GM18520 (cell line): ENCODE measurements around the gene USP5.
A peak's percentile ranks its signal among the peaks of the same experiment; 100 is the strongest.
"Not testable (repeated sequence)": the region's sequence is repeated elsewhere in the genome, so short reads cannot be mapped to it uniquely, and the experiment has no call there.

ENCODE experiments used
- ATAC-seq: cut with Tn5 transposase; IDR thresholded peaks from one replicate; pipeline ENCODE4 v1.9.1; 2021; ENCODE audit not compliant: unreplicated experiment

USP5 gene

DNA sequence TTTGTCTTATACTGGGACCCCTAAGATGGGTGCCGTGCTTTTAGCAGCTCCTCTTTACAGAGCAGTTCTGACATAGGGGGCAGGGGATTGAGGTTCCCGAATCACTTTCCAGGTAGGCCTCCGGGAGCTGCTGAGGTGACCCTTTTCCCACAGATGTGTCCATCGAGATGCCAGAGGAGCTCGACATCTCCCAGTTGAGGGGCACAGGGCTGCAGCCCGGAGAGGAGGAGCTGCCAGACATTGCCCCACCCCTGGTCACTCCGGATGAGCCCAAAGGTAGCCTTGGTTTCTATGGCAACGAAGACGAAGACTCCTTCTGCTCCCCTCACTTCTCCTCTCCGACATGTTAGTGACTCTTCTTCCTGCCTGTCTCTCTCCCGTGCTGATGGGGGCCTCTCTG lies 11.1 kb downstream of the USP5 start:
- no peak for ATAC-seq

DNA sequence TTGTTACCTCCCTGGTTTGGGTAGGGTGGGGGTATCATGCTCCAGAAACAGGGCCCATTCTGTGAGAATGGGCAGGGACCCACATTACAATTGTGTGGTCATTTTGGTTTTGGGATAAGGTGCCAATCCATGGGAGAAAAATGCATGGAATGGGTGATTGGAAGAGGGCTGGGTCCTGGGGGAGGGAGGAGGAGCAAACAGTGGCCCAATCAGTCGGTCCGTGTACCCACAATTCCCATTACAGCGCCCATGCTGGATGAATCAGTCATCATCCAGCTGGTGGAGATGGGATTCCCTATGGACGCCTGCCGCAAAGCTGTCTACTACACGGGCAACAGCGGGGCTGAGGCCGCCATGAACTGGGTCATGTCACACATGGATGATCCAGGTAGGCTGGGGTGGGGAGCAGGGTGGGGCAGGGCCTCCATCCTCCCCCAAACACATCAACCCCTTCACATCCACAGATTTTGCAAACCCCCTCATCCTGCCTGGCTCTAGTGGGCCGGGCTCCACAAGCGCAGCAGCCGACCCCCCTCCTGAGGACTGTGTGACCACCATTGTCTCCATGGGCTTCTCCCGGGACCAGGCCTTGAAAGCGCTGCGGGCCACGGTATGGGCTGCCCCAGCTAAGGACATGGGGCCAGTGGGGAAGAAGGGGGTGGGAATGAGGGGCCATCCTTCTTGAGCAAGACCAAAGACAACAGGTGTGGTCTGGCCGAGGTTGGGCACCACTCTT lies 11.8 kb downstream of the USP5 start:
- no peak for ATAC-seq

DNA sequence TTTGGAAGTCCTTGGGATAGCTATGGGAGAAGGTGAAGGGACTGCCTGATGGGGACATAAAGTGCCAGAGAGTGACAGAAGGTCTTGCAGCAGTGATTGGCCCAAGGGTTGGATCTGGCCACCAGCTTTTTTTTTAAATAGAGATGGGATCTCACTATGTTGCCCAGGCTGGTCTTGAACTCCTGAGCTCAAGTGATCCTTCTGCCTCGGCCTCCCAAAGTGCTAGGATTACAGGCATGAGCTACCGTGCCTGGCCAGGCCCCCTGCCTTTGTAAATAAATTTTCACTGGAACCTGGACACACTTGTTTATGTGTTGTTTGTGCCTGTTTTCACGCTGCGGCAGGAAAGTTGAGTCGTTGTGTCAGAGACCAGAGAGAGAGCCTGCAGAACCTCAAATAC lies 13.4 kb downstream of the USP5 start:
- not testable (repeated sequence) for ATAC-seq

DNA sequence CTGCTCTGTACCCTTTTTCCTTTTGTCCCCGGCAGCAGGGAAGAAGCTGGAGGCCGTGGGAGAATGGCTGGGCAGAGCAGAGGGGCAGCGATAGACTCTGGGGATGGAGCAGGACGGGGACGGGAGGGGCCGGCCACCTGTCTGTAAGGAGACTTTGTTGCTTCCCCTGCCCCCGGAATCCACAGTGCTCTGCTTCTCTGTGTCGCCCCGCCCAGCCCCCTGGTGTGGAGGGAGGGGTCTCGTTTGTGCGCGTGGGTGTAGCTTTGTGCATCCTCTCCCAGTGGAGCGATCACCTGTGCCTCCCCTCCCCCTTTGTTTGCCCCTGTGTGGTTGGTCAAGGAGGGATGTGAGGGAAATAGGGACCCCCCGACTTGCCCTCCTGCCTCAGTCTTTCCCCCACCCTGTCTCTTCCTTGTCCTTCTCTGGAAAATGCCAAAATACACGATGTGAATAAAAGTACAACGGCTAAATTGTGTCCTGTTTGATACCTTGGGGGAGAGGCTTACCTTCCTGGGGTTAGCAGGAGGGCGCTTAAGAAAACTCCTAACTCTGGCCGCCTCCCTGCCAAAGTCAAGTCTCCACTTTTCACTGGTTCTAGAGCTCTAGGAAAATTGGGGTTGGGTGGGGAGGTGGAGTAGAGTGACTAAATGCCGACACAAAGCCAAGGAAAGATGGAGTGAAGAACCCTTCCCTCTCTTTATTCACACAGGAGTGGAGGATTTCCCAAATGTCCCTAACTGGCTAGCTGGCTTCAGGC lies 14.4 kb downstream of the USP5 start:
- no peak for ATAC-seq

DNA sequence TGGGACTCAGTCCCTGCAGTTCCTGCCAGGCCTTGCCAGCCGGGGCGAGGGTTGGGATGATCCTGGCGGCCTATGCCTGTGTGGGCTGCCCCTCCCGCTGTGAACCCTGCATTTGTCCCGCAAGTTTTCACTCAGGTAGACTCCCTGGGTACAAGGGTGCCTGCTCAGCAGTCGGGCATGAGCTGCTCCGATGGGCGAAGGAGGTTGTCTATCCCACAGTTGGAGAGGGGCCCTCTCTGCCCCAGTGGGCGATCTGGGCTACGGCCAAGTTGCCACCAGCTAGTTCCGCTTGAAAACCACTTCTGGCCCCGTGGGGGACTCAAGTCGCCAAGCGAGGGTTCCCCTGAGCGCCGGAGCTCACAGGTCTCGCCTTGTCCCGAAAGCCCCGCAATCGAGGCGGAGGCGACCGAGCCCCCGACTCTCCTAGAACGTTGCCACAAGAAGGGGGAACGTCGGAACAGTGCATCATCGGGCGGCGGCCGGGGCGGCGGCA lies 15.0 kb downstream of the USP5 start:
- no peak for ATAC-seq

DNA sequence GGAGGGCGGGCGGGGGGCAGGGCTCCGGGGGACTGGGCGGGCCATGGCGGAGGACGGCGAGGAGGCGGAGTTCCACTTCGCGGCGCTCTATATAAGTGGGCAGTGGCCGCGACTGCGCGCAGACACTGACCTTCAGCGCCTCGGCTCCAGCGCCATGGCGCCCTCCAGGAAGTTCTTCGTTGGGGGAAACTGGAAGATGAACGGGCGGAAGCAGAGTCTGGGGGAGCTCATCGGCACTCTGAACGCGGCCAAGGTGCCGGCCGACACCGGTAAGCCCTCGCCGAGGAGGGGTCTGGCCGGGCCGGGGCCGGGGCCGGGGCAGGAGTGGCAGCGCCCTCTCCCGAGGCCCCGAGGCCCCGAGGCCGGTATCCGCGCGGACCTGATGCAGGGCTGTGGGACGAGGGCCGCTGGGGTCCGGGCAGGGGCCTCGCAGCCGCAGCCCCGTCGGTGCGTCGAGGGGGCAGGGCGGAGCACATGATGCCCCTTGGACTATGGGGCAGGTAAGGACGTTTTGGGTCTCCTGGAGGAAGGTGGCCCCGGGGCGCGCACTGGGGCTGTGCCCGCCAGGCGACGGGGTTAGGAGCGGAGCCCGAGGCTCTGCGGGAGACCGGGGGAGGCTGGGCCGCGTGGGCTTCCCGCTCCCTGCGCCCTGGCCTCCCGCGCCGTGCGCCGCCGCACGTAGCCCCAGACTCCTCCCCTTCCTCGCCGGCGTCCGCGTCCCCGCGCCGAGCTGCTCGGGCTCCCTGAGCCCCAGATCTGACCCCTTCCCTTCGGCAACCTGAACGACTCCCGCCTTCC lies 15.7 kb downstream of the USP5 start, which contains the start of gene TPI1:
Gene TPI1 (plus strand): TSS at position 119 of the 798 bp plus-strand sequence. CDS start 36 bp downstream, at position 155.
- ATAC-seq, result peak; percentile 36

DNA sequence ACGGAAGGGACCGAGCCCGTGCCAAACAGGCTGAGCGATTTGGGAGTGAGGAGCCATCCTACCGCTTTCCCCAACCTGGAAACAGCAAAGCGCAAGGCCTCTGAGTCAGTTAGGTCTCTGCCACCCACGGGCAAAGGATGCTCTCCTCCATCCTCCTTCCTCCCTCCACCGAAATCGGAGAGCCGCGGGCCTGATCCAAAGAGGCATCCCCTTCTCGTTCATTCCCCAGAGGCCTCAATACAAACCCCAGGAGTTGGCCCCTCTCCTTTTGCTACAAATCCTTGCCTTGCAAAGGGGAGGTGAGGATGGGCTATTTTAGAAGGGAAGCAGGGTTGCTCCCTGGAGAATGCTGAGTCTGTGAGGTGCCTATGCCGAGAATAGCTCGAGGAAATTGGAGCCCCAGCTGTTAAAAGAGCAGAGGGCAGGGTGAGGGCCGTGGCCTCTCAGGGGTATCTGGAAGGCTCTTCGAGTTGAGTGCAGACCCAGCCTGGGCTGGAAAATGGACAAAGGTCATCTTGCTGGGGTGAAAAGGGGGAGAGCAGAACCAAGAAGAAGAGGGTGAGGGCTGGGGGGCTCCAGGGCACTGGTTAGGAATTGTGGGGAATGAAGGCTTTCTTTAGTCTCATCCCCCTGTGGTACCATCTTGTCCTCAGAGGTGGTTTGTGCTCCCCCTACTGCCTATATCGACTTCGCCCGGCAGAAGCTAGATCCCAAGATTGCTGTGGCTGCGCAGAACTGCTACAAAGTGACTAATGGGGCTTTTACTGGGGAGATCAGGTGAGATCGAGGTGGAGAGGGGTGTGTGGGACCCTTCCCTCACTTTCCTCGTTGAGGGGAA lies 16.5 kb downstream of the USP5 start:
- ATAC-seq, result no peak

DNA sequence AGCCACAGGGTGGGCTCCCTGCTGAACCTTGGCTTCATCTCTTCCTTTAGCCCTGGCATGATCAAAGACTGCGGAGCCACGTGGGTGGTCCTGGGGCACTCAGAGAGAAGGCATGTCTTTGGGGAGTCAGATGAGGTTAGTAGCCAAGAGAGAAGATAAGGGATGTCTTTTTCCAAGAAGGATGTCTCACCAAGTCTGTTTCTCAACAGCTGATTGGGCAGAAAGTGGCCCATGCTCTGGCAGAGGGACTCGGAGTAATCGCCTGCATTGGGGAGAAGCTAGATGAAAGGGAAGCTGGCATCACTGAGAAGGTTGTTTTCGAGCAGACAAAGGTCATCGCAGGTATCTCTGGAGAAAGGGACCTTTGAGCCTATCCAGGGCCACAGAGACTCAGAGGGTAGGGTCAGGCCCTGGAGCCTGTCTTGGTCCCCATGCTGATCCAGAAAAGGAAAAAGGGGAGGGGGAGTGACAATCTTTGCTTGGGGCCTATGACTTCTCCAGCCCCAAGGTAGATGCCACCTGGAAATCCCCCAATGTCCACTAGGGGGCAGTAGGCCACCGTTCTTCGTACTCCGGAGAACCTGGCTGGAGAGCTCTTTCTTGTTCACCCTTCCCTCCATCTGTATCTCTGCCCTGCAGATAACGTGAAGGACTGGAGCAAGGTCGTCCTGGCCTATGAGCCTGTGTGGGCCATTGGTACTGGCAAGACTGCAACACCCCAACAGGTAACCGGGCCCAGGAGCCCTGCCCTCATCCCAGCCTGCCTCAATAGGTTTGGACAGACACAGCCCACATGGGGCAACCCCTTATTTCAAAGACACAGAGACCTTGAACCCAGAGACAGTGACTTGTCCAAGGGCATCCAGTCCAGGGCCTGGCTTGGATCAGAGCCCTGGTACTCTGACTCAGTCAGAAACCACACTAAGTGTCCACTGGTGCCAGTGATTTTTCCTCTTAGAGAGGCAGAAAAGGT lies 17.4 kb downstream of the USP5 start:
- ATAC-seq, result no peak

DNA sequence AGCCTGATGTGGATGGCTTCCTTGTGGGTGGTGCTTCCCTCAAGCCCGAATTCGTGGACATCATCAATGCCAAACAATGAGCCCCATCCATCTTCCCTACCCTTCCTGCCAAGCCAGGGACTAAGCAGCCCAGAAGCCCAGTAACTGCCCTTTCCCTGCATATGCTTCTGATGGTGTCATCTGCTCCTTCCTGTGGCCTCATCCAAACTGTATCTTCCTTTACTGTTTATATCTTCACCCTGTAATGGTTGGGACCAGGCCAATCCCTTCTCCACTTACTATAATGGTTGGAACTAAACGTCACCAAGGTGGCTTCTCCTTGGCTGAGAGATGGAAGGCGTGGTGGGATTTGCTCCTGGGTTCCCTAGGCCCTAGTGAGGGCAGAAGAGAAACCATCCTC lies 18.4 kb downstream of the USP5 start:
- ATAC-seq, result not testable (repeated sequence)

DNA sequence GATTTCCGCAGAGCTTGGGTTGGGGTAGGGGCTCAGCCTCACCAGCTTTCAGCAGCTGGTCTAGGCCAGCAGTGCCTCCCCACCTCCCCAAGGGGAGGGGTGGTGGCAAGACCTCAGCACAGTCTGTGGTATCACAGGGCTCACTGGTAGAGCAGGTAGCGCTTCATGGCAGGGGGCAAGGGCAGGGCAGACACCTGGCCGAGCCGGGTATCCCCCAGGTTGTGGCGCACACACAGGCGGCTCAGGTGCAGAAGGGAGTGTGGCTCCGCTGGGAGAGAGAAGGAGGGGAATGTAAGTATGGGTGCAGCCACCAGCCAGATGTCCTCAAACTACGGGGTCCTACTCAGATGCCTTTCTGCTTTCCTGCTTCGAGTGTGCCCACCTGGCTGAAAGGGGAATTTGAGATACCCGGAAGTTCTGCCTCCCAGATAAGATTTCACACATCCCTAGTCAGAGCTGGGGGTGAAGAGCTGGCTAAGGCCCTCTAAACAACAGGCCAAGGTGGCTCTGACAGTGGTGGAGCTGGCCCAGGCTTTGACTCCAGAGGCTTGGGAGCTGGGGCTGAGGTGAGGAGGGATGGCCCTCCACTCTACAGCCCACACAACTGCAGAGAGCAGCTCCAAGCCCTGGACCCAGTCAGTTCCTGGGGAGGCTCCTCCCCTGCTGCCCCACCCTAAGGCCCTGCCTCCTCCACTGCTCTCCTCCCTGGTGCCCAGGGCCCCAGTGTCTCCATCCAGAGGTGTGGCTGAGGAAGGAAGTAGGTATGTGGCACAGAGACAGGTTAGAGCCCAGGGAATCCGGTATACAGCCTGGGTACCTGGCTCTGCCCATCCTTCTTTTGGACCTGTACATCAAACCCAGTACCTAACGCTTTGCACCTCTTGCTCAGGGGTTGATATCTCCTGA lies 19.4 kb downstream of the USP5 start:
- no peak for ATAC-seq

DNA sequence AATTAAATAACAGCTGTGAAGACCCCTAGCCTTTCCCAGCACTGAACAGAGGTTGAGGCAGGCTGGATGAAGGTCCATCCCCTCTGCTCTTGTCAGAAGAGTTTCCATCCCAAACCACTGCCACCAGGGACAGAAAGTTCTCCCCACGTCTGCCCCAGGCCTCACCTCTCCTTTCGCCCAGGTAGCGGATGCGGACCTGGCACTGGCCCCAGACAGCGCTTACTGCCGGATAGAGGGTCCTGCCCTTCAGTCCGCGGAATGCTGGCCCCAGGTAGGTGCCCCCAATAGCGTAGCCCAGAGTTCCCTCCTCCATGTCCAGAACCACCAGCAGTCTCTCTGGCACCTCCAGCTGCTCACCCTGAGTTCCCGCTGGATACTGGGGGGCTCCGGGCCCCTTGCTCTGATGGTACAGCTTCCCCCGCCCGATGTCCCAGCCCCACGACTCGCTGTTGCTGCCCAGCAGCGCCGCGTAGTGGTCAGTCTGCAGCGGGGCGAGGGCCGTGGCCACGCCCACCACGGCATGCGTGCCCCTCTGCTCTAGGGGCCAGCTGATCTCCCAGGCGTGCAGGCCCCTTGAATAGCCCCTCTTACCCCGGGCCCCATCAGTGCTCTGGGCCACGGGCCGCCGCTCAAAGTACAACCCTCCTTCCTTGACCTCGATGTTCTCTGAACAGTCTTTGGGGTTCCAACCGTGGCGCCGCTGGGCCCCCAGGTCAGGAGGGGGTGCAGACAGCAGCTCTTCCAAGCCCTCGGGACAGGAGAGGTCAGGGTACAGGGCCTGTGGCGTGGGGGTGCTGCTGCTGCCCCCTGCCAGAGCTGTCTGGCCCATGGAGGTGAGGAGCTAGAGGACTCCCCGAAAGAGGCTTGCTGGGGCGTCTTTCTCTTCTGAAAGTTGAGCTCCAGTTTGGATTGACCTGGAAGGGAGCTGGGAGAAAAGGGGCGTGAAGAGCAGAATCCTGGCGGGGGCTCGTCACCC lies 20.4 kb downstream of the USP5 start:
- no peak for ATAC-seq

DNA sequence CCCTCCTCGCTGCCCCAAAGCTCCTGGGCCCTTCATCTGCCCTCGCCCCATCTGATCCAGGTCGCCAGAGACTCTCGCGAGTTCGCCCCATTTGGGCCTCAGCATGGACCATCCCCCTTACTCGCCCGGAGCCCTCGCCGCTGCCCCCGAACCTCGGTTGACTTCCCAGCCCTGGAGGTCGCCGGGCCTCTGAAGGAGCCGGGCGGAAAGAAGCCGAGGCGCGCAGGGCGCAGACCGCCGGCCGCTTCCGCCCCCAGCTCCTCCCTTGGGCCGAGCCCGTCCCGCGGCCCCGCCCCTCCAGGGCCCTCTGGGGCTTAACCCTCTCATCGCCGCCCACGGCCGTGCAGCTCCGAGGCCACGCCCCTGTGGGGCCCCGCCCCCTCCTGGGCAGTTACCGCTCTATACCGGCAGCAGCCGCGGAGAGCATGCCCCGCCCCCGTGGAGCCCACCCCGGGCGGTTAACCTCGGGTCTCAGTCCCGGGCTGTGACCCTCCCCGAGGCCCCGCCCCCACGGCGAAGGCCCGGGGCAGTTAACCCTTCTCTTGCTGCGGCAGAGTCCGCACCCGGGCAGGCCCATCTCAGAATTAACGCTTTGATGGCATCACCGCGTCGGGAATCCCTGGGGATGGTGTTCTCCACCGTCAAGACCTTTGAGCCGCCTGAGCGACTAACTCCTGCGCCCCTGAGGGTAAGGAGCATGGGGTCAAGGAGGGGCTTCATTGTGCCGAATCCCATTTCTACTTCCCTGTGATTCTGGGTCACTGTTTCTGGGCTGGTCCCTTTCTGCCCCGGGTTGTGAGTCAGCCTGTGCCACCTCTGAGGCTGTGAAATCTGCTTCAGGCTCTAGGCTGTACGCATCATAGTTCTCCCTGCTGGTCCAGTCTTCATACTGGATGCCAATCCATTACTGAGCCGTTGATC lies 21.4 kb downstream of the USP5 start, which contains the start of gene SPSB2:
Gene SPSB2 (minus strand): TSS at position 210 of the 921 bp plus-strand sequence. CDS start 402 bp downstream, outside the sequence.
- peak; percentile 65 for ATAC-seq

DNA sequence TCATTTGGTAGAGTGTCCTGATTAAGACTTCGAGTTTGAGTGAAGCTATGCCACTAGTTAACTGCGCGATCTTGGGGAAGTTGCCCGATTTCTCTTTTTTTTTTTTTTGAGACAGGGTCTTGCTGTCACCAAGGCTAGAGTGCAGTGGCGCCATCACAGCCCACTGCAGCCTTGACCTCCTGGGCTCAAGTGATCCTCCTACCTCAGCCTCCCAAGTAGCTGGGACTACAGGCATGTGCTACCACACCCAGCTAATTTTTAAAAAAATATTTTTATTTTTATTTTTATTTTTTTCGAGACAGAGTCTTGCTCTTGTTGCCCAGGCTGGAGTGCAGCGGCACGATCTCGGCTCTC lies 22.0 kb downstream of the USP5 start:
- ATAC-seq, result not testable (repeated sequence)

DNA sequence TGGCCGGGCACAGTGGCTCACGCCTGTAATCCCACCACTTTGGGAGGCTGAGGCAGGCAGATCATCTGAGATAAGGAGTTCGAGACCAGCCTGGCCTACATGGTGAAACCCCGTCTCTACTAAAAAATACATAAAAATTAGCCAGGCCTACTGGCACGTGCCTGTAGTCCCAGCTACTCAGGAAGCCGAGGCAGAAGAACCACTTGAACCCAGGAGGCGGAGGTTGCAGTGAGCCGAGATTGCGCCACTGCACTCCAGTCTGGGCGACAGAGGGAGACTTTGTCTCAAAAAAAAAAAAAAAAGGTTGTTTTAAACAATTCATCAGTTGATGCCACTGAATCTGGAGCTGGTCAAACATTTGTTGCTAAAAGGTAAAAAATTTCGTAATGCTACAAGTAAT lies 27.9 kb downstream of the USP5 start:
- not testable (repeated sequence) for ATAC-seq

DNA sequence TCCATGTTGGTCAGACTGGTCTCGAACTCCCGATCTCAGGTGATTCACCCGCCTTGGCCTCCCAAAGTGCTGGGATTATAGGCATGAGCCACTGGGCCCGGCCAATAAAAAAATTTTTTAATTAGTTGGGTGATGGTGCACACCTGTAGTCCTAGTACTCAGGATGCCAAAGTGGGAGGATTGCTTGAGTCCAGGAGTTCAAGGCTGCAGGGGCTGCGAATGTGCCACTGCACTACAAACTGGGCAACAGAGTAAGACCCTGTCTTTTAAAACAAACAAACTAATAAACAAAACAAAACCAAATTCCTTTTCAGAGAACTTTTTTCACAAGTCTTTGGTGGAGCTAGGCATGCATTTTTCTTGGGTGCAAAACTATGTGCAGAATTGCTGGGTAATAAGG lies 31.3 kb downstream of the USP5 start:
- ATAC-seq, result no peak

DNA sequence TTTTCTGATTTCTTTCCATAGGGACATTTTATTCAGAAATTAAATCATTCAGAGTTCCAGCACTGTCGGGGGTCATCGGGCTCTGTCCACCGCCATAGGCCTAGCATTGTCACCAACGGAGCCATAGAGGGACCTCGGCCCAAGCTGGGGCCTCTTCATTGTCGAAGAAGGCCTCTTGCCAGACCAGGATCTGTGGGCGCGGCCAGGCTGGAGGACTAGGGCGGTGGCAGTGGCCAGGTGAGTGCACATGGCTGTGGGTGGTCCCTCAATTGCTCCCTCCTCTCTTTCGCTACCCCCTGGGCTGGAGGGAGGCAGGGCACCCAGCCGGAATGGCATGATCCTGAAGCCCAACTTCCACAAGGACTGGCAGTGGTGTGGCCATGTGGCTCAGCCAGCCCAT lies 31.7 kb downstream of the USP5 start:
- no peak for ATAC-seq
